ENCODE results near the gene PDE6H. TPM values are rescaled to one million over a fixed set of nuclear protein-coding genes. Genes with fewer than 3 reads are reported as not detected.

Gene PDE6H
- total RNA-seq, 4 donors from 2014 or later, result not detected

DNA sequence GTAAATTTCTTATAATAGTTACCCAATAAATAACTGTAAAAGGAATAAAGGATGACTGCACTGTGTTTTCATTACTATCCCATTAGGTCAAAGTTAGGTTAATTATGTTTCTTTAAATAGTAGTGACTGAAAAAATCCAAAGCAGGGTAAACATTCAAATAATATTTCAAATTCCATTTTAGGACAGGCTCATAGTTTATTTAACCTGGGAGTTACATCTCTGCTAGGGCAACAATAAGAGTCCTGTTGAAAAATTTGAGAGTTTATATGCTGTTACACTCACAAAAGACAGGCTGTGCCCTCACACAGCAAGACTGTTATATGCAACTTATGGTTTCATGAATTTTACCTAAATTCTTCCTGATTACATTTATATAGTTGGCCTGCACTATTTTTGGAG, 42.5 kb upstream of the PDE6H start:
- no peaks in the 10 kb centered on the region for H3K9me3 ChIP-seq
- no peaks in the 10 kb centered on the region for H3K27me3 ChIP-seq
- H3K27ac ChIP-seq, result peak overlapping the region; percentile 80 to 88 (median 83)
- peaks cover 20 to 27% of the 10 kb centered on the region in 2 donors for H3K4me1 ChIP-seq
- intact Hi-C loops (cut with DNase I), result loop anchor here (10.0 kb wide), 1 partner anchor 65 kb away; no protein-coding TSS in a partner anchor
- H3K36me3 ChIP-seq, result no peaks in the 10 kb centered on the region
- no peak for DNase-seq
- H3K4me3 ChIP-seq (replicated peaks in 1 of 3), result no peak overlapping the region
- TF ChIP-seq, protein P1, sequence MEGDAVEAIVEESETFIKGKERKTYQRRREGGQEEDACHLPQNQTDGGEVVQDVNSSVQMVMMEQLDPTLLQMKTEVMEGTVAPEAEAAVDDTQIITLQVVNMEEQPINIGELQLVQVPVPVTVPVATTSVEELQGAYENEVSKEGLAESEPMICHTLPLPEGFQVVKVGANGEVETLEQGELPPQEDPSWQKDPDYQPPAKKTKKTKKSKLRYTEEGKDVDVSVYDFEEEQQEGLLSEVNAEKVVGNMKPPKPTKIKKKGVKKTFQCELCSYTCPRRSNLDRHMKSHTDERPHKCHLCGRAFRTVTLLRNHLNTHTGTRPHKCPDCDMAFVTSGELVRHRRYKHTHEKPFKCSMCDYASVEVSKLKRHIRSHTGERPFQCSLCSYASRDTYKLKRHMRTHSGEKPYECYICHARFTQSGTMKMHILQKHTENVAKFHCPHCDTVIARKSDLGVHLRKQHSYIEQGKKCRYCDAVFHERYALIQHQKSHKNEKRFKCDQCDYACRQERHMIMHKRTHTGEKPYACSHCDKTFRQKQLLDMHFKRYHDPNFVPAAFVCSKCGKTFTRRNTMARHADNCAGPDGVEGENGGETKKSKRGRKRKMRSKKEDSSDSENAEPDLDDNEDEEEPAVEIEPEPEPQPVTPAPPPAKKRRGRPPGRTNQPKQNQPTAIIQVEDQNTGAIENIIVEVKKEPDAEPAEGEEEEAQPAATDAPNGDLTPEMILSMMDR (IDR thresholded peaks at IDR 0.05), result peak in 4 of 6 experiments; percentile 13 to 49 (median 38)
- TF ChIP-seq POLR2A (IDR thresholded peaks at IDR 0.05), result no peak

DNA sequence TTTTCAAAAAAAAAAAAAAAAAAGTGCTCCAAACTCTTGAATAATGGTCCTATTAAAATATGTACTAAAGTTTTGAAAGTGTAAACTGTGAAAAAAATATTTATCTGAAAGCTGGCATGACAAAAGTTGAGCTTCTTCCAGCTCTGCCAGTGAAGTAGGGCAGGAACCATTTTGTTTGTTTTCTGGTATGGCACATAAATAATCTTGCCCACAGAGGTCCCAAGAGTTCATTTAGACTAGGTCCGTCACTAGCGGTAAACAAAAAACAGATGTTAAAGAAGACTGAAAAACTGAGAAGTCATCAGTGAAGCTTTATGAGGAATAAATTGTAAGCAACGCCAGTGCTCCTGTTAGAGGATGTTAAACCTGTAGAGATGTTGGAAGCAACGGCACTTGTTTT, 41.5 kb upstream of the PDE6H start:
- intact Hi-C loops (cut with DNase I), result loop anchor here (10.0 kb wide), 1 partner anchor 63 kb away; no protein-coding TSS in a partner anchor
- Histone ChIP-seq H3K27me3 (no peaks in the 10 kb centered on the region), H3K9me3 (no peaks in the 10 kb centered on the region), H3K4me1 (peaks cover 20 to 27% of the 10 kb centered on the region in 2 donors), H3K4me3 (replicated peaks in 1 of 3) (no peak overlapping the region), H3K27ac (peak overlapping the region in 1 of 3 donors; percentile 18), H3K36me3 (no peaks in the 10 kb centered on the region)
- DNase-seq, result no peak
- TF ChIP-seq, protein P1 (IDR thresholded peaks at IDR 0.05), result no peak
- 84 to 86% methylated on average over 4 of the region's 4 CpGs for WGBS, 2 donors

DNA sequence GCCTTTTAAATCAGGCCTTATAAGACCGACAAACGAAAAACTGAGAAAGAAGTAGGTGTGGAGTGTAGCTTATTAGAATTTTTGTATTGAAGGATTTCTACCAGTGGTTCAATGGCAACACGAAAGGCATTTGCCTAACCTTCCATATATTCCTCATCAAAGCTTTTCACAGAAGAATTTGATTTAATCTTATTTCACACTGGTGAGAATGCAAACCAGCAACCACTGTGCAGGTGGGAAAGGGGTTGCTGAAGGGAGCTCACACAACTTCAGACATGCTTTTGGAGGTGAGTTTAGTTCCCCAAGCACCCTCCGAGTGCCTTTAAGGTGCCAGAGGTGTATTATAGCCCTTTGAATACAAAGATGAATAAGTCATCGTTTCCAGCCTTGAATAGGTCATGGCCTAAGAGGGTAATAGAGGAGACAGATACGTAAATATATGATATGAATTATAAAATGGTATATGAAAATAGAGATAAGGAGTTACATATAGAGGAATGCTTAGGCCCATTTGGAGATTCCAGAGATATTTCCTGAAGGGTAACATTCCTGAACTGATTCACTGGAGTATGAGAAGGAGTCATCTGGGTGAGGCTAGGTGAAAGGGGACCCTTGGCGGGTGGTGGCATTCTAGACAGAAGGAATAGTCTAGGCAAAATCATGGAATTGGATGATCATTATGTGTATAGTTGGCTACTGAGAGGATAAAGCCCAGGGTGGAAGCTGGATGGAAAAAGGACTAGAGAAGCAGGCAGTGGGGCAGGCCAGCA, 40.9 kb upstream of the PDE6H start:
- no peak for DNase-seq
- intact Hi-C loops (cut with DNase I), result loop anchor here (10.0 kb wide), 1 partner anchor 63 kb away; no protein-coding TSS in a partner anchor
- H3K9me3 ChIP-seq, result no peaks in the 10 kb centered on the region
- H3K27ac ChIP-seq, result no peak overlapping the region
- TF ChIP-seq POLR2A (IDR thresholded peaks at IDR 0.05), result no peak
- TF ChIP-seq, protein P1 (IDR thresholded peaks at IDR 0.05), result no peak
- 95 to 98% methylated on average over 7 of the region's 7 CpGs for WGBS, 2 donors
- peaks cover 20 to 27% of the 10 kb centered on the region in 2 donors for H3K4me1 ChIP-seq
- H3K36me3 ChIP-seq, result no peaks in the 10 kb centered on the region
- no peak overlapping the region for H3K4me3 ChIP-seq (replicated peaks in 1 of 3)
- H3K27me3 ChIP-seq, result no peaks in the 10 kb centered on the region

DNA sequence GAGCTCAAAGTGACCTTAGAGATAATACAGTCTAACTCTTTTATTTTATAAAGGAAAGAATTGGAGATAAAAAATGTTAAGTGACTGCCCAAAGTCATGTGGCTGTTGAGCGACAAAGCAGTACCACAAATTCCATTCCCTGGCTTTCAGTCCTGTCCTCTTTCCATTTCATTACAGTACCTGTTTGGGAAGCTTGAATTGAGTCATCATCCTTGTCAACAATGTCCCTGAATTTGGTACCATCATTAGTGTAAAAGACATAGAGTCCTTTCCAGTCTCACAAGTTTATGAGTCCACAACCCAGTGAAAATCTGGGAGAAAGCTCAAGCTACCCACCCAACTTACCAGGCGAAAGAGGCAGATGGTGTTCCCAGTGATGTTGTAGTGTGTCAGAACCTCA, 38.3 kb upstream of the PDE6H start:
- 99 to 100% methylated on average over 2 of the region's 2 CpGs for WGBS, 2 donors
- no peaks in the 10 kb centered on the region for H3K9me3 ChIP-seq
- H3K36me3 ChIP-seq, result no peaks in the 10 kb centered on the region
- H3K4me1 ChIP-seq, result peaks cover 13 to 21% of the 10 kb centered on the region in 2 donors
- intact Hi-C loops (cut with DNase I), result loop anchor here (10.0 kb wide), 1 partner anchor 60 kb away; no protein-coding TSS in a partner anchor
- TF ChIP-seq, protein P1 (IDR thresholded peaks at IDR 0.05), result no peak
- no peak for TF ChIP-seq POLR2A (IDR thresholded peaks at IDR 0.05)
- no peak overlapping the region for H3K4me3 ChIP-seq (replicated peaks in 1 of 3)
- no peaks in the 10 kb centered on the region for H3K27me3 ChIP-seq
- DNase-seq, result no peak
- no peak overlapping the region for H3K27ac ChIP-seq

DNA sequence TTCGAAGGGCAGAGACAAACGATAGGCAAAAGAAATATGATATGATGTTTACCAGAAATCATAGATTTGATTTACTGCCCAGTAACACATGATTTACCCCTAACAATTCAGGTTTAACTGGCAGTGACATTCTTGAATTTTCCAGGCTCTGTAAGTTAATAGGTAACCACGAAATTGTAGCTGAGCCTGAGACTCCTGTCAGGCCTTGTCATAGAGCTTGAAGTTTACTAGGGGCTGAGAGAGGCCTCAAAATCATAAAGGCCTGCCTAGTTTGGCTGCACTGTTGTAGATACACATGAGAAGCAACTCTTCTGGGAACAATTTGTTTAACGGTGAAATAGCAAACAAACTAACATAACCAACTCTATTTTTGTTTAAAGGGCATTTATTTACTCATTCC, 37.8 kb upstream of the PDE6H start:
- DNase-seq, result no peak
- Histone ChIP-seq H3K4me1 (peaks cover 8 to 16% of the 10 kb centered on the region in 2 donors), H3K27ac (peak overlapping the region in 1 of 3 donors; percentile 37), H3K4me3 (replicated peaks in 1 of 3) (no peak overlapping the region), H3K9me3 (no peaks in the 10 kb centered on the region), H3K36me3 (no peaks in the 10 kb centered on the region), H3K27me3 (no peaks in the 10 kb centered on the region)
- 77 to 81% methylated on average over 4 of the region's 4 CpGs for WGBS, 2 donors
- intact Hi-C loops (cut with DNase I), result loop anchor here (10.0 kb wide), 1 partner anchor 60 kb away; no protein-coding TSS in a partner anchor
- TF ChIP-seq, protein P1 (IDR thresholded peaks at IDR 0.05), result no peak
- TF ChIP-seq POLR2A (IDR thresholded peaks at IDR 0.05), result no peak
